HEK293 (cell line): ENCODE results near the gene RANGRF.

Experiments used
- GLIS2 ChIP-seq: fragments of 450-650 bp; formaldehyde crosslinking; IDR thresholded peaks from 2 replicates; pipeline ENCODE4 v1.5.1; 2016; ENCODE audit warnings: missing biosample characterization, missing genetic modification characterization
- KLF10 ChIP-seq: fragments of 450-650 bp; IDR thresholded peaks from 2 replicates; pipeline ENCODE4 v1.5.1; 2018; ENCODE audit warnings: missing biosample characterization, mild to moderate bottlenecking, missing genetic modification characterization
- WT1 ChIP-seq: fragments of 450-650 bp; formaldehyde crosslinking; IDR thresholded peaks from 2 replicates; pipeline ENCODE4 v1.5.1; 2016; ENCODE audit warnings: missing biosample characterization, missing genetic modification characterization
- ZNF140 ChIP-seq: fragments of 450-650 bp; formaldehyde crosslinking; IDR thresholded peaks from 2 replicates; pipeline ENCODE4 v1.5.1; 2016; ENCODE audit warnings: missing biosample characterization, missing genetic modification characterization
- ZNF23 ChIP-seq: fragments of 450-650 bp; formaldehyde crosslinking; IDR thresholded peaks from 2 replicates; pipeline ENCODE4 v1.5.1; 2016; ENCODE audit warnings: missing biosample characterization, missing genetic modification characterization, borderline replicate concordance
- ZNF623 ChIP-seq: fragments of 450-650 bp; formaldehyde crosslinking; IDR thresholded peaks from 2 replicates; pipeline ENCODE4 v1.5.1; 2016; ENCODE audit warnings: missing biosample characterization, missing genetic modification characterization
- ZNF664 ChIP-seq: fragments of 450-650 bp; formaldehyde crosslinking; IDR thresholded peaks from 2 replicates; pipeline ENCODE4 v1.5.1; 2016; ENCODE audit warnings: missing biosample characterization, missing genetic modification characterization
- ZNF792 ChIP-seq: fragments of 450-650 bp; formaldehyde crosslinking; IDR thresholded peaks from 2 replicates; pipeline ENCODE4 v1.5.1; 2016; ENCODE audit warnings: missing biosample characterization, missing genetic modification characterization
- TF ChIP-seq, protein P1 (sequence below): fragments of 450-650 bp; formaldehyde crosslinking; IDR thresholded peaks from 2 replicates; pipeline ENCODE4 v1.5.1; 2016; ENCODE audit warnings: missing biosample characterization, missing genetic modification characterization, borderline replicate concordance
- TF ChIP-seq, protein P2 (sequence below): fragments of 450-650 bp; formaldehyde crosslinking; optimal IDR thresholded peaks from 2 replicates; pipeline ENCODE3; 2016; ENCODE audit warnings: missing biosample characterization, mild to moderate bottlenecking, missing genetic modification characterization
- TF ChIP-seq, protein P3 (sequence below): fragments of 450-650 bp; formaldehyde crosslinking; IDR thresholded peaks from 2 replicates; pipeline ENCODE4 v1.5.1; 2016; ENCODE audit warnings: missing biosample characterization, missing genetic modification characterization, low read depth
- TF ChIP-seq, protein P4 (sequence below): fragments of 450-650 bp; formaldehyde crosslinking; IDR thresholded peaks from 2 replicates; pipeline ENCODE4 v1.5.1; 2016; ENCODE audit warnings: missing biosample characterization, missing genetic modification characterization
- TF ChIP-seq, protein P5 (sequence below): fragments of 450-650 bp; formaldehyde crosslinking; IDR thresholded peaks from 2 replicates; pipeline ENCODE4 v1.5.1; 2017; ENCODE audit warnings: missing biosample characterization, mild to moderate bottlenecking, missing genetic modification characterization, moderate library complexity
- TF ChIP-seq, protein P6 (sequence below): fragments of 450-650 bp; formaldehyde crosslinking; IDR thresholded peaks from 2 replicates; pipeline ENCODE4 v1.5.1; 2016; ENCODE audit warnings: missing biosample characterization, missing genetic modification characterization

DNA sequence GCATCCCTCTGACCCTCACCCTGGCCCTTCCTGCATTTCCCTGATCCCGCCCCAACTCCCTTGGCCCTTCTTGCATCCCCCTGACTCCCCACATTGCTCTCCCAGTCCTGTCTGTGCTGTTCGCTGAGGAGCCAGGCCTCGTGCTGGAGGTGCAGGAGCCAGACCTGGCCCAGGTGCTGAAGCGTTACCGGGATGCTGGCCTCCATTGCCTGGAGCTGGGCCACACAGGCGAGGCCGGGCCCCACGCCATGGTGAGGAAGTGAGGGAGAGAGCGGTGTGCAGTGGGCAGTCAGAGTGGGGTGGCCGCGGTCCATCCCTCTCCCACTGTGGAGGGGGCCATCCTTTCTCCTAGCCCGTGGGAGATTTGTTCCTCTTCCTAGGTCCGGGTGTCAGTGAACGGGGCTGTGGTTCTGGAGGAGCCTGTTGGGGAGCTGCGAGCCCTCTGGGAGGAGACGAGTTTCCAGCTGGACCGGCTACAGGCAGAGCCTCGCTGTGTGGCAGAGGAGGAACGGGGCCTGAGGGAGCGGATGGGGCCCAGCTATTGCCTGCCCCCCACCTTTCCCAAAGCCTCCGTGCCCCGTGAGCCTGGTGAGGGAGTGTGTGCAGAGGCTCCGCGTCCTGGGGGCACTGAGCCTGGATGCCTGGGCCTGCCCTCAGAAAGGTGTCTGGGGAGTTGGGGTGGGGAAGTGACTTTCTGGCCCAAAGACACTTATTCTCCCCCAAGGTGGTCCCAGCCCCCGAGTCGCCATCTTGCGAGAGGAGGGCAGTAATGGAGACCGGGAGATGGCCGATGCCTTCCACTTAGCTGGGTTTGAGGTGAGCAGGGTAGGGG is 21.6 kb upstream of the RANGRF start:
- TF ChIP-seq ZNF623 (tag by site-specific recombination) (no peak), KLF10 (no peak), ZNF664 (tag by site-specific recombination) (no peak), ZNF792 (no peak), GLIS2 (tag by site-specific recombination) (no peak), ZNF140 (no peak), WT1 (no peak), ZNF23 (tag by site-specific recombination) (no peak)
- TF ChIP-seq, protein P1, sequence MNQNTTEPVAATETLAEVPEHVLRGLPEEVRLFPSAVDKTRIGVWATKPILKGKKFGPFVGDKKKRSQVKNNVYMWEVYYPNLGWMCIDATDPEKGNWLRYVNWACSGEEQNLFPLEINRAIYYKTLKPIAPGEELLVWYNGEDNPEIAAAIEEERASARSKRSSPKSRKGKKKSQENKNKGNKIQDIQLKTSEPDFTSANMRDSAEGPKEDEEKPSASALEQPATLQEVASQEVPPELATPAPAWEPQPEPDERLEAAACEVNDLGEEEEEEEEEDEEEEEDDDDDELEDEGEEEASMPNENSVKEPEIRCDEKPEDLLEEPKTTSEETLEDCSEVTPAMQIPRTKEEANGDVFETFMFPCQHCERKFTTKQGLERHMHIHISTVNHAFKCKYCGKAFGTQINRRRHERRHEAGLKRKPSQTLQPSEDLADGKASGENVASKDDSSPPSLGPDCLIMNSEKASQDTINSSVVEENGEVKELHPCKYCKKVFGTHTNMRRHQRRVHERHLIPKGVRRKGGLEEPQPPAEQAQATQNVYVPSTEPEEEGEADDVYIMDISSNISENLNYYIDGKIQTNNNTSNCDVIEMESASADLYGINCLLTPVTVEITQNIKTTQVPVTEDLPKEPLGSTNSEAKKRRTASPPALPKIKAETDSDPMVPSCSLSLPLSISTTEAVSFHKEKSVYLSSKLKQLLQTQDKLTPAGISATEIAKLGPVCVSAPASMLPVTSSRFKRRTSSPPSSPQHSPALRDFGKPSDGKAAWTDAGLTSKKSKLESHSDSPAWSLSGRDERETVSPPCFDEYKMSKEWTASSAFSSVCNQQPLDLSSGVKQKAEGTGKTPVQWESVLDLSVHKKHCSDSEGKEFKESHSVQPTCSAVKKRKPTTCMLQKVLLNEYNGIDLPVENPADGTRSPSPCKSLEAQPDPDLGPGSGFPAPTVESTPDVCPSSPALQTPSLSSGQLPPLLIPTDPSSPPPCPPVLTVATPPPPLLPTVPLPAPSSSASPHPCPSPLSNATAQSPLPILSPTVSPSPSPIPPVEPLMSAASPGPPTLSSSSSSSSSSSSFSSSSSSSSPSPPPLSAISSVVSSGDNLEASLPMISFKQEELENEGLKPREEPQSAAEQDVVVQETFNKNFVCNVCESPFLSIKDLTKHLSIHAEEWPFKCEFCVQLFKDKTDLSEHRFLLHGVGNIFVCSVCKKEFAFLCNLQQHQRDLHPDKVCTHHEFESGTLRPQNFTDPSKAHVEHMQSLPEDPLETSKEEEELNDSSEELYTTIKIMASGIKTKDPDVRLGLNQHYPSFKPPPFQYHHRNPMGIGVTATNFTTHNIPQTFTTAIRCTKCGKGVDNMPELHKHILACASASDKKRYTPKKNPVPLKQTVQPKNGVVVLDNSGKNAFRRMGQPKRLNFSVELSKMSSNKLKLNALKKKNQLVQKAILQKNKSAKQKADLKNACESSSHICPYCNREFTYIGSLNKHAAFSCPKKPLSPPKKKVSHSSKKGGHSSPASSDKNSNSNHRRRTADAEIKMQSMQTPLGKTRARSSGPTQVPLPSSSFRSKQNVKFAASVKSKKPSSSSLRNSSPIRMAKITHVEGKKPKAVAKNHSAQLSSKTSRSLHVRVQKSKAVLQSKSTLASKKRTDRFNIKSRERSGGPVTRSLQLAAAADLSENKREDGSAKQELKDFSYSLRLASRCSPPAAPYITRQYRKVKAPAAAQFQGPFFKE = no peak
- TF ChIP-seq, protein P2, sequence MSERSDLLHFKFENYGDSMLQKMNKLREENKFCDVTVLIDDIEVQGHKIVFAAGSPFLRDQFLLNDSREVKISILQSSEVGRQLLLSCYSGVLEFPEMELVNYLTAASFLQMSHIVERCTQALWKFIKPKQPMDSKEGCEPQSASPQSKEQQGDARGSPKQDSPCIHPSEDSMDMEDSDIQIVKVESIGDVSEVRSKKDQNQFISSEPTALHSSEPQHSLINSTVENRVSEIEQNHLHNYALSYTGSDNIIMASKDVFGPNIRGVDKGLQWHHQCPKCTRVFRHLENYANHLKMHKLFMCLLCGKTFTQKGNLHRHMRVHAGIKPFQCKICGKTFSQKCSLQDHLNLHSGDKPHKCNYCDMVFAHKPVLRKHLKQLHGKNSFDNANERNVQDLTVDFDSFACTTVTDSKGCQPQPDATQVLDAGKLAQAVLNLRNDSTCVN (tag by site-specific recombination) = no peak
- TF ChIP-seq, protein P3, sequence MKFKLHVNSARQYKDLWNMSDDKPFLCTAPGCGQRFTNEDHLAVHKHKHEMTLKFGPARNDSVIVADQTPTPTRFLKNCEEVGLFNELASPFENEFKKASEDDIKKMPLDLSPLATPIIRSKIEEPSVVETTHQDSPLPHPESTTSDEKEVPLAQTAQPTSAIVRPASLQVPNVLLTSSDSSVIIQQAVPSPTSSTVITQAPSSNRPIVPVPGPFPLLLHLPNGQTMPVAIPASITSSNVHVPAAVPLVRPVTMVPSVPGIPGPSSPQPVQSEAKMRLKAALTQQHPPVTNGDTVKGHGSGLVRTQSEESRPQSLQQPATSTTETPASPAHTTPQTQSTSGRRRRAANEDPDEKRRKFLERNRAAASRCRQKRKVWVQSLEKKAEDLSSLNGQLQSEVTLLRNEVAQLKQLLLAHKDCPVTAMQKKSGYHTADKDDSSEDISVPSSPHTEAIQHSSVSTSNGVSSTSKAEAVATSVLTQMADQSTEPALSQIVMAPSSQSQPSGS (tag by site-specific recombination) = no peak
- TF ChIP-seq, protein P4, sequence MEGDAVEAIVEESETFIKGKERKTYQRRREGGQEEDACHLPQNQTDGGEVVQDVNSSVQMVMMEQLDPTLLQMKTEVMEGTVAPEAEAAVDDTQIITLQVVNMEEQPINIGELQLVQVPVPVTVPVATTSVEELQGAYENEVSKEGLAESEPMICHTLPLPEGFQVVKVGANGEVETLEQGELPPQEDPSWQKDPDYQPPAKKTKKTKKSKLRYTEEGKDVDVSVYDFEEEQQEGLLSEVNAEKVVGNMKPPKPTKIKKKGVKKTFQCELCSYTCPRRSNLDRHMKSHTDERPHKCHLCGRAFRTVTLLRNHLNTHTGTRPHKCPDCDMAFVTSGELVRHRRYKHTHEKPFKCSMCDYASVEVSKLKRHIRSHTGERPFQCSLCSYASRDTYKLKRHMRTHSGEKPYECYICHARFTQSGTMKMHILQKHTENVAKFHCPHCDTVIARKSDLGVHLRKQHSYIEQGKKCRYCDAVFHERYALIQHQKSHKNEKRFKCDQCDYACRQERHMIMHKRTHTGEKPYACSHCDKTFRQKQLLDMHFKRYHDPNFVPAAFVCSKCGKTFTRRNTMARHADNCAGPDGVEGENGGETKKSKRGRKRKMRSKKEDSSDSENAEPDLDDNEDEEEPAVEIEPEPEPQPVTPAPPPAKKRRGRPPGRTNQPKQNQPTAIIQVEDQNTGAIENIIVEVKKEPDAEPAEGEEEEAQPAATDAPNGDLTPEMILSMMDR (tag by site-specific recombination) = no peak
- TF ChIP-seq, protein P5, sequence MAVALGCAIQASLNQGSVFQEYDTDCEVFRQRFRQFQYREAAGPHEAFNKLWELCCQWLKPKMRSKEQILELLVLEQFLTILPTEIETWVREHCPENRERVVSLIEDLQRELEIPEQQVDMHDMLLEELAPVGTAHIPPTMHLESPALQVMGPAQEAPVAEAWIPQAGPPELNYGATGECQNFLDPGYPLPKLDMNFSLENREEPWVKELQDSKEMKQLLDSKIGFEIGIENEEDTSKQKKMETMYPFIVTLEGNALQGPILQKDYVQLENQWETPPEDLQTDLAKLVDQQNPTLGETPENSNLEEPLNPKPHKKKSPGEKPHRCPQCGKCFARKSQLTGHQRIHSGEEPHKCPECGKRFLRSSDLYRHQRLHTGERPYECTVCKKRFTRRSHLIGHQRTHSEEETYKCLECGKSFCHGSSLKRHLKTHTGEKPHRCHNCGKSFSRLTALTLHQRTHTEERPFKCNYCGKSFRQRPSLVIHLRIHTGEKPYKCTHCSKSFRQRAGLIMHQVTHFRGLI (tag by site-specific recombination) = no peak
- TF ChIP-seq, protein P6, sequence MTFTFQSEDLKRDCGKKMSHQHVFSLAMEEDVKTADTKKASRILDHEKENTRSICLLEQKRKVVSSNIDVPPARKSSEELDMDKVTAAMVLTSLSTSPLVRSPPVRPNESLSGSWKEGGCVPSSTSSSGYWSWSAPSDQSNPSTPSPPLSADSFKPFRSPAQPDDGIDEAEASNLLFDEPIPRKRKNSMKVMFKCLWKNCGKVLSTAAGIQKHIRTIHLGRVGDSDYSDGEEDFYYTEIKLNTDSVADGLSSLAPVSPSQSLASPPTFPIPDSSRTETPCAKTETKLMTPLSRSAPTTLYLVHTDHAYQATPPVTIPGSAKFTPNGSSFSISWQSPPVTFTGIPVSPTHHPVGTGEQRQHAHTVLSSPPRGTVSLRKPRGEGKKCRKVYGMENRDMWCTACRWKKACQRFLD (tag by site-specific recombination) = no peak
